Loucy (cell line): ENCODE data around the gene TRMU.

Experiments used
- EZH2phosphoT487 ChIP-seq: fragments of 200-600 bp; IDR thresholded peaks from 2 replicates; pipeline ENCODE4 v1.6.1; 2018; ENCODE audit warnings: antibody characterized with exemption, mild to moderate bottlenecking, moderate library complexity, borderline replicate concordance
- TF ChIP-seq, protein P1 (sequence below): fragments of 200-600 bp; sonication (generic); conservative IDR thresholded peaks from 2 replicates; pipeline ENCODE4 v1.5.1; 2014; ENCODE audit warnings: mild to moderate bottlenecking, antibody characterized with exemption, low read length

- TF ChIP-seq, protein P1, sequence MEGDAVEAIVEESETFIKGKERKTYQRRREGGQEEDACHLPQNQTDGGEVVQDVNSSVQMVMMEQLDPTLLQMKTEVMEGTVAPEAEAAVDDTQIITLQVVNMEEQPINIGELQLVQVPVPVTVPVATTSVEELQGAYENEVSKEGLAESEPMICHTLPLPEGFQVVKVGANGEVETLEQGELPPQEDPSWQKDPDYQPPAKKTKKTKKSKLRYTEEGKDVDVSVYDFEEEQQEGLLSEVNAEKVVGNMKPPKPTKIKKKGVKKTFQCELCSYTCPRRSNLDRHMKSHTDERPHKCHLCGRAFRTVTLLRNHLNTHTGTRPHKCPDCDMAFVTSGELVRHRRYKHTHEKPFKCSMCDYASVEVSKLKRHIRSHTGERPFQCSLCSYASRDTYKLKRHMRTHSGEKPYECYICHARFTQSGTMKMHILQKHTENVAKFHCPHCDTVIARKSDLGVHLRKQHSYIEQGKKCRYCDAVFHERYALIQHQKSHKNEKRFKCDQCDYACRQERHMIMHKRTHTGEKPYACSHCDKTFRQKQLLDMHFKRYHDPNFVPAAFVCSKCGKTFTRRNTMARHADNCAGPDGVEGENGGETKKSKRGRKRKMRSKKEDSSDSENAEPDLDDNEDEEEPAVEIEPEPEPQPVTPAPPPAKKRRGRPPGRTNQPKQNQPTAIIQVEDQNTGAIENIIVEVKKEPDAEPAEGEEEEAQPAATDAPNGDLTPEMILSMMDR, result no peak
- TF ChIP-seq EZH2phosphoT487, result no peak
These were observed 47.4 kb upstream of the TRMU start for GRCh38 chr22:46287873-46288751.
